ENCODE measurements around the gene ETV3L.

- TF ChIP-seq CTCF (IDR thresholded peaks at IDR 0.05), result no peak
- TF ChIP-seq EZH2 (IDR thresholded peaks at IDR 0.05), result no peak
Observed at GRCh38 chr1:157135070-157135469, 35.5 kb upstream of the ETV3L start.
